SK-N-SH (cell line): ENCODE data around the gene RGS7. TPM values are rescaled to one million over a fixed set of nuclear protein-coding genes. Genes with fewer than 3 reads are reported as not detected.

Experiments
- CTCF ChIA-PET: fragments of 300-600, 350-600 bp; formaldehyde crosslinking; extraction: SDS; loops from one replicate; lab custom pipeline; 2021; lab: Yijun Ruan, JAX
- POLR2A ChIA-PET: fragments of 350-600 bp; sonication (Branson Sonifier 250); formaldehyde crosslinking; extraction: SDS; loops from one replicate; lab custom pipeline; 2020; ENCODE audit warnings: antibody characterized with exemption, inconsistent platforms; lab: Yijun Ruan, JAX
- DNase-seq: peaks from one replicate; pipeline ENCODE4 v3.0.0; 2012
- H2AFZ ChIP-seq: fragments of 200-600 bp; sonication (generic); 2 replicates; pipeline ENCODE4 v1.8.1; 2016; ENCODE audit warnings: antibody characterized with exemption, mild to moderate bottlenecking, low read depth
- H3F3A ChIP-seq: fragments of 200-600 bp; sonication (generic); replicated peaks from 2 replicates; pipeline ENCODE3; 2016; ENCODE audit warnings: antibody characterized with exemption, mild to moderate bottlenecking; ENCODE audit not compliant: insufficient read depth
- H3K27ac ChIP-seq, 2 experiments: fragments of 200-500 bp in 1 of 2; fragments of 200-600 bp in 1 of 2; sonication (Bioruptor generic) in 1 of 2; sonication (generic), shearing (Covaris generic) in 1 of 2; 2 replicates each; pipeline versions ENCODE4 v1.5.1 to v1.6.1; 2014 to 2016; ENCODE audit warnings: low read depth in 2 of 2, inconsistent platforms in 1 of 2, low read length in 1 of 2, mild to moderate bottlenecking in 1 of 2, mixed read lengths in 1 of 2
- H3K27me3 ChIP-seq: fragments of 200-600 bp; sonication (generic), shearing (Covaris generic); 2 replicates; pipeline ENCODE4 v1.6.1; 2016; ENCODE audit warnings: mixed run types; ENCODE audit not compliant: insufficient read depth
- H3K36me3 ChIP-seq, 2 experiments: fragments of 200-500 bp in 1 of 2; fragments of 200-600 bp in 1 of 2; sonication (Bioruptor generic) in 1 of 2; sonication (generic) in 1 of 2; replicated peaks in 1 of 2; 2 replicates each; pipeline versions ENCODE3 to v1.5.1; 2014 to 2016; ENCODE audit warnings: low read length in 1 of 2, mild to moderate bottlenecking in 1 of 2; ENCODE audit not compliant: insufficient read depth in 2 of 2, control insufficient read depth in 1 of 2
- H3K4me1 ChIP-seq, 2 experiments: fragments of 200-500 bp in 1 of 2; fragments of 200-600 bp in 1 of 2; sonication (Bioruptor generic) in 1 of 2; sonication (generic), shearing (Covaris generic) in 1 of 2; 2 replicates each; pipeline versions ENCODE4 v1.5.1 to v1.6.1; 2014 to 2016; ENCODE audit warnings: low read depth in 1 of 2, low read length in 1 of 2, mixed run types in 1 of 2; ENCODE audit not compliant: insufficient read depth in 2 of 2, control insufficient read depth in 1 of 2
- H3K4me2 ChIP-seq: fragments of 200-600 bp; sonication (generic), shearing (Covaris generic); 2 replicates; pipeline ENCODE4 v1.6.1; 2017; ENCODE audit warnings: mixed run types
- H3K4me3 ChIP-seq, 2 experiments: fragments of 200-500 bp in 1 of 2; fragments of 200-600 bp in 1 of 2; sonication (Bioruptor generic) in 1 of 2; sonication (generic), shearing (Covaris generic) in 1 of 2; 2 replicates each; pipeline versions ENCODE4 v1.5.1 to v1.8.1; 2014 to 2016; ENCODE audit warnings: low read depth in 2 of 2, inconsistent platforms in 1 of 2, low read length in 1 of 2, mild to moderate bottlenecking in 1 of 2, mixed read lengths in 1 of 2, moderate library complexity in 1 of 2
- H3K79me2 ChIP-seq: fragments of 200-600 bp; sonication (generic); 2 replicates; pipeline ENCODE4 v1.8.1; 2017; ENCODE audit warnings: mild to moderate bottlenecking; ENCODE audit not compliant: insufficient read depth
- H3K9ac ChIP-seq: fragments of 200-600 bp; sonication (generic); 2 replicates; pipeline ENCODE4 v1.6.1; 2017; ENCODE audit warnings: mixed run types
- H3K9me2 ChIP-seq: fragments of 200-600 bp; sonication (generic); 2 replicates; pipeline ENCODE4 v1.6.1; 2017; ENCODE audit warnings: mixed run types
- H3K9me3 ChIP-seq: fragments of 200-600 bp; sonication (generic); 2 replicates; pipeline ENCODE4 v1.6.1; 2017; ENCODE audit warnings: mixed run types, mild to moderate bottlenecking, moderate library complexity
- H4K20me1 ChIP-seq: fragments of 200-600 bp; sonication (generic); 2 replicates; pipeline ENCODE4 v1.6.1; 2017; ENCODE audit warnings: mild to moderate bottlenecking, mixed run types; ENCODE audit not compliant: insufficient read depth
- CTCF ChIP-seq: fragments of 200-600 bp; sonication (generic); IDR thresholded peaks from 2 replicates; pipeline ENCODE4 v1.6.1; 2017; ENCODE audit warnings: antibody characterized with exemption, mild to moderate bottlenecking, moderate library complexity
- EP300 ChIP-seq, 2 experiments: IDR thresholded peaks; 2 replicates each; pipeline versions ENCODE4 v1.4.0 to v1.6.1; 2012; ENCODE audit warnings: borderline replicate concordance in 1 of 2, low read depth in 1 of 2, low read length in 1 of 2
- EZH2phosphoT487 ChIP-seq: fragments of 200-600 bp; sonication (generic); IDR thresholded peaks from 2 replicates; pipeline ENCODE4 v1.6.1; 2017; ENCODE audit warnings: low read depth, mixed run types, mild to moderate bottlenecking, antibody characterized with exemption, moderate library complexity, borderline replicate concordance
- FOSL2 ChIP-seq: IDR thresholded peaks from 2 replicates; pipeline ENCODE4 v1.4.0; 2012; ENCODE audit warnings: low read depth, mild to moderate bottlenecking, moderate library complexity, borderline replicate concordance
- IRF3 ChIP-seq: fragments of 150-350 bp; IDR thresholded peaks from 2 replicates; pipeline ENCODE4 v1.6.1; 2016; ENCODE audit warnings: mild to moderate bottlenecking, low read depth, low read length
- JUND ChIP-seq: IDR thresholded peaks from 2 replicates; pipeline ENCODE4 v1.4.0; 2012
- MEF2A ChIP-seq: IDR thresholded peaks from 2 replicates; pipeline ENCODE4 v1.4.0; 2012; ENCODE audit warnings: low read depth, borderline replicate concordance
- NRF1 ChIP-seq: IDR thresholded peaks from 2 replicates; pipeline ENCODE4 v1.6.1; 2012; ENCODE audit warnings: low read depth, mild to moderate bottlenecking, low read length
- PBX3 ChIP-seq: IDR thresholded peaks from 2 replicates; pipeline ENCODE4; 2012
- RAD21 ChIP-seq: IDR thresholded peaks from 2 replicates; pipeline ENCODE4 v1.6.1; 2012; ENCODE audit warnings: mild to moderate bottlenecking, low read length
- RXRA ChIP-seq: IDR thresholded peaks from 2 replicates; pipeline ENCODE4 v1.4.0; 2012; ENCODE audit warnings: low read depth, mild to moderate bottlenecking, borderline replicate concordance
- SIN3A ChIP-seq: IDR thresholded peaks from 2 replicates; pipeline ENCODE4 v1.6.1; 2012; ENCODE audit warnings: low read depth, mild to moderate bottlenecking, low read length, moderate library complexity, borderline replicate concordance
- TAF1 ChIP-seq: IDR thresholded peaks from 2 replicates; pipeline ENCODE4 v1.6.1; 2012; ENCODE audit warnings: low read depth, mild to moderate bottlenecking, low read length, moderate library complexity, borderline replicate concordance
- TCF12 ChIP-seq: IDR thresholded peaks from 2 replicates; pipeline ENCODE4 v1.4.0; 2012
- TEAD4 ChIP-seq: IDR thresholded peaks from 2 replicates; pipeline ENCODE4 v1.4.0; 2012; ENCODE audit warnings: mild to moderate bottlenecking, borderline replicate concordance; ENCODE audit not compliant: insufficient read depth
- USF1 ChIP-seq: IDR thresholded peaks from 2 replicates; pipeline ENCODE4 v1.4.0; 2012; ENCODE audit warnings: low read depth, borderline replicate concordance
- ZBTB33 ChIP-seq: IDR thresholded peaks from 2 replicates; pipeline ENCODE4 v1.4.0; 2012; ENCODE audit warnings: low read depth, borderline replicate concordance
- WGBS: methylation state at CpG from one replicate; pipeline ENCODE4 v1.1.6; 2017; ENCODE audit warnings: low lambda C conversion rate; 5-methylcytosine and 5-hydroxymethylcytosine counted together
- polyA plus RNA-seq, 3 experiments: library from polyadenylated mRNA; depleted of rRNA; stranded (reverse); fragments of >200 nt; gene quantifications; 2 replicates each; pipeline ENCODE4 v1.2.3, GENCODE V29; 2012

The RGS7 gene
- polyA plus RNA-seq, 1 of the 3 experiments (the other 2 are of a cell fraction): 0.36 TPM

GRCh38 chr1:240866724-240867123 lies 490.3 kb downstream of the RGS7 start:
- H3K79me2 ChIP-seq: no peaks in the 10 kb centered on the region
- H3K9me3 ChIP-seq: no peaks in the 10 kb centered on the region
- no peak overlapping the region for H3K27ac ChIP-seq
- H3K9ac ChIP-seq: no peak overlapping the region
- no peak for TF ChIP-seq CTCF
- no peak for TF ChIP-seq JUND
- no peak for TF ChIP-seq FOSL2
- TF ChIP-seq TAF1: no peak
- no peak for TF ChIP-seq PBX3
- no peak for TF ChIP-seq EZH2phosphoT487
- no peak for TF ChIP-seq RAD21
- TF ChIP-seq RXRA: no peak
- no peak for TF ChIP-seq TEAD4
- TF ChIP-seq SIN3A: no peak
- no peak for TF ChIP-seq MEF2A
- TF ChIP-seq USF1: no peak
- no peak for TF ChIP-seq NRF1
- no peak for TF ChIP-seq TCF12
- no peak for TF ChIP-seq ZBTB33
- TF ChIP-seq EP300 (IDR thresholded peaks at IDR 0.05; ENCODE audit: borderline replicate concordance in 1 of 2, low read depth in 1 of 2, low read length in 1 of 2): no peak
- no peak for TF ChIP-seq IRF3
- POLR2A ChIA-PET: no interaction called here
- no peaks in the 10 kb centered on the region for H3K36me3 ChIP-seq
- H3K4me3 ChIP-seq: no peak overlapping the region
- no peaks in the 10 kb centered on the region for H4K20me1 ChIP-seq
- CTCF ChIA-PET: interaction anchor here (1.4 kb wide), 1 partner anchor 21 kb away, joined by 4 read pairs; no protein-coding TSS in a partner anchor
- no peaks in the 10 kb centered on the region for H3K9me2 ChIP-seq
- WGBS: 18% methylated on average over 2 of the region's 2 CpGs
- H2AFZ ChIP-seq: no peak overlapping the region
- H3K4me1 ChIP-seq: no peaks in the 10 kb centered on the region
- DNase-seq: no peak
- H3K27me3 ChIP-seq: no peaks in the 10 kb centered on the region
- H3F3A ChIP-seq: no peaks in the 10 kb centered on the region
- no peak overlapping the region for H3K4me2 ChIP-seq
